ENCODE data around the gene ECT2. TPM values are rescaled to one million over a fixed set of nuclear protein-coding genes. Genes with fewer than 3 reads are reported as not detected.

The ECT2 gene
- total RNA-seq, 1 experiment from 2014 or later: 98.5 TPM

DNA sequence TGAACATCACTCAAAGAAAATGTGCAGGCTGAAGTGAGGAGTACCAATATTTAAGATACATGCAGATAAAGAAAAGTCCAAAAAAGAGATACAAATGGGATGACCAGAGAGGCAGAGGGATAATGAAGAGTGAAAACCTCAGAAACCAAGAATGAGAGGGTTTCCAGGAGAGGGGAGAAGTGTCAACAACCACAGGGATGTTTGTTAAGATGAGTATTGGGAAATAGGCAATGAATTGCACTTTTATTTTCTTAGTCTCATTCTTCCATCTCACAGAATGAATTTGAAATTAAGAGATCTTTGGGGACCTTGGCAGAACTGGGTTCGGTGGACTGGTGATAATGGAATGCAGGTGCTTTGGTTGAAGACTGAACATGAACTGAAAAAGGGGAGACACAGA lies 102.5 kb downstream of the ECT2 start:
- no peak overlapping the region for H3K27ac ChIP-seq (ENCODE audit: low read depth, low read length, poor library complexity, severe bottlenecking)

DNA sequence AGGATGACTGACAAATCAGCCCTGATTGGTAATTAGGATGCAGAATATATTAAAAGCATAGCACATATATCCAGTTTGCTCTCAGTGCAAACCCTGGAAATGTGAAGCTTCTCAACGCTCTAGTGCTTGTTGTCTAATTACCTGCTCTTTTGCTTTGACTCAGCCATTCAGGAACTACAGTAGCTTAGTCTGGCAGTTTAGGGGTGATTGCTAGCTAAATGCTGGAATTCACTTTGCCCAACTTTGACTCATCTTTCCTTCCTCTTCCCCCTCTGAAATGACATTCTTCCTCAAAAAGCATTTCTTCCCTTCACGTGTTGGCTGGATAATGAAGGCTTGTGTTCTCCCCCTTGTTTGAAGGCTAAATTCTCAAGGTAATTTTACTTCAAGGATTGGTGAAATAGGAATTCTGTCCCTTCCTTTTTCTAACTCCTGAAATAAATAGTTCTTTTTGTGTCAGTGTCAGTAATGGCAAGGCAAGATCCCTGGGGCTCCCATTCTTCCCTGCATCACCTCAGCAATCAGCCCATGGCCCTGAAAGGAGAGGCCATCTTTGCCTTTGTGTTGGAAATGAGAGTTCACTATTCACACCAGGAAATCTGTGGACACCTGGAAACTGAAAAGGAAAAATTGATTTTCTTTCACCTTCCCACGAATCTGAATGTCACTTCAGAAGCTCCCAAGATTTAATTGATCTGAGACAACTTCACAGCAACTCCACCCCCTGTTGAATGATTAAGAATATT lies 103.6 kb downstream of the ECT2 start:
- no TSS peak for BruUV-seq (replicated peaks)
- Histone ChIP-seq H3K4me1 (ENCODE audit: insufficient read depth, low read length, poor library complexity, severe bottlenecking) (peaks cover 10% of the 10 kb centered on the region), H3K27me3 (replicated peaks; ENCODE audit: insufficient read depth, low read depth, low read length, poor library complexity) (no peaks in the 10 kb centered on the region), H3K9me3 (ENCODE audit: low read depth, low read length, poor library complexity, severe bottlenecking) (no peaks in the 10 kb centered on the region), H3K4me3 (ENCODE audit: low read depth, low read length, poor library complexity, severe bottlenecking) (no peak overlapping the region), H3K36me3 (ENCODE audit: insufficient read depth, low read length, poor library complexity, severe bottlenecking) (no peaks in the 10 kb centered on the region), H3K27ac (ENCODE audit: low read depth, low read length, poor library complexity, severe bottlenecking) (no peak overlapping the region)
- intact Hi-C loops (cut with micrococcal nuclease; ENCODE audit: unreplicated experiment): no loop called here
- ChIA-PET CTCF (no interaction called here), POLR2A (ENCODE audit: low non-redundant PET) (no interaction called here)
- DNase-seq (ENCODE audit: low spot score): no peak
- TF ChIP-seq EZH2 (IDR thresholded peaks at IDR 0.05; ENCODE audit: borderline replicate concordance, low read depth, low read length, poor library complexity, severe bottlenecking): no peak
- TF ChIP-seq, protein P1, sequence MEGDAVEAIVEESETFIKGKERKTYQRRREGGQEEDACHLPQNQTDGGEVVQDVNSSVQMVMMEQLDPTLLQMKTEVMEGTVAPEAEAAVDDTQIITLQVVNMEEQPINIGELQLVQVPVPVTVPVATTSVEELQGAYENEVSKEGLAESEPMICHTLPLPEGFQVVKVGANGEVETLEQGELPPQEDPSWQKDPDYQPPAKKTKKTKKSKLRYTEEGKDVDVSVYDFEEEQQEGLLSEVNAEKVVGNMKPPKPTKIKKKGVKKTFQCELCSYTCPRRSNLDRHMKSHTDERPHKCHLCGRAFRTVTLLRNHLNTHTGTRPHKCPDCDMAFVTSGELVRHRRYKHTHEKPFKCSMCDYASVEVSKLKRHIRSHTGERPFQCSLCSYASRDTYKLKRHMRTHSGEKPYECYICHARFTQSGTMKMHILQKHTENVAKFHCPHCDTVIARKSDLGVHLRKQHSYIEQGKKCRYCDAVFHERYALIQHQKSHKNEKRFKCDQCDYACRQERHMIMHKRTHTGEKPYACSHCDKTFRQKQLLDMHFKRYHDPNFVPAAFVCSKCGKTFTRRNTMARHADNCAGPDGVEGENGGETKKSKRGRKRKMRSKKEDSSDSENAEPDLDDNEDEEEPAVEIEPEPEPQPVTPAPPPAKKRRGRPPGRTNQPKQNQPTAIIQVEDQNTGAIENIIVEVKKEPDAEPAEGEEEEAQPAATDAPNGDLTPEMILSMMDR (conservative IDR thresholded peaks at IDR 0.05; ENCODE audit: low read depth, low read length): no peak

More for the DNA sequence above, 102.5 kb downstream of the ECT2 start:
- no peaks in the 10 kb centered on the region for H3K27me3 ChIP-seq (replicated peaks; ENCODE audit: insufficient read depth, low read depth, low read length, poor library complexity)
- TF ChIP-seq, protein P1 (conservative IDR thresholded peaks at IDR 0.05; ENCODE audit: low read depth, low read length): no peak
- no peak for DNase-seq (ENCODE audit: low spot score)
- intact Hi-C loops (cut with micrococcal nuclease; ENCODE audit: unreplicated experiment): no loop called here
- BruUV-seq (replicated peaks): no TSS peak
- H3K9me3 ChIP-seq (ENCODE audit: low read depth, low read length, poor library complexity, severe bottlenecking): no peaks in the 10 kb centered on the region
- peaks cover 18% of the 10 kb centered on the region for H3K4me1 ChIP-seq (ENCODE audit: insufficient read depth, low read length, poor library complexity, severe bottlenecking)
- H3K36me3 ChIP-seq (ENCODE audit: insufficient read depth, low read length, poor library complexity, severe bottlenecking): no peaks in the 10 kb centered on the region
- ChIA-PET POLR2A (ENCODE audit: low non-redundant PET) (no interaction called here), CTCF (no interaction called here)
- H3K4me3 ChIP-seq (ENCODE audit: low read depth, low read length, poor library complexity, severe bottlenecking): no peak overlapping the region

DNA sequence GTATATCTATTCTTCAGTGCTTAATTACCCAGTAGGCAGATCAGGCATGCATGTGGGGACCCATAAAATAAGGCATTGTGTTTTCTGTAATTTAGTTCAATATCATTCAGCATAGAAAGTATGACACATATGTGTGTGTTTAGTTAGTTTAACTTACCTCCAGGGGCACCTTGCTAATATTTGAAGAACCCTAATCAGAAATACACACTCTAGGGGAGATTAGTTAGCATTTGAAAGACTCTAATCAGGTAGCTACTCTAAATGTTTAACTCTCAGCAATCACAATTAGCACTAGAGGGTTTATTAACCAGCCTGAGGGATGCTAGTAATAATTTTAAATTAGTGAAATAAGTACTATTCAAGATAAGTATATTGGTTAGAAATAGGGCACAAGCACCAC lies 104.5 kb downstream of the ECT2 start:
- DNase-seq (ENCODE audit: low spot score): no peak
- Histone ChIP-seq H3K36me3 (ENCODE audit: insufficient read depth, low read length, poor library complexity, severe bottlenecking) (no peaks in the 10 kb centered on the region), H3K27ac (ENCODE audit: low read depth, low read length, poor library complexity, severe bottlenecking) (no peak overlapping the region), H3K4me3 (ENCODE audit: low read depth, low read length, poor library complexity, severe bottlenecking) (no peak overlapping the region), H3K9me3 (ENCODE audit: low read depth, low read length, poor library complexity, severe bottlenecking) (no peaks in the 10 kb centered on the region), H3K27me3 (replicated peaks; ENCODE audit: insufficient read depth, low read depth, low read length, poor library complexity) (no peaks in the 10 kb centered on the region), H3K4me1 (ENCODE audit: insufficient read depth, low read length, poor library complexity, severe bottlenecking) (peaks cover 5% of the 10 kb centered on the region)
- no TSS peak for BruUV-seq (replicated peaks)
- ChIA-PET CTCF (no interaction called here), POLR2A (ENCODE audit: low non-redundant PET) (no interaction called here)
- TF ChIP-seq, protein P1 (conservative IDR thresholded peaks at IDR 0.05; ENCODE audit: low read depth, low read length): no peak
- no peak for TF ChIP-seq EZH2 (IDR thresholded peaks at IDR 0.05; ENCODE audit: borderline replicate concordance, low read depth, low read length, poor library complexity, severe bottlenecking)
- intact Hi-C loops (cut with micrococcal nuclease; ENCODE audit: unreplicated experiment): no loop called here

Data from A673 (cell line).